B cell (primary cell): ENCODE measurements around the gene SLC44A4. TPM values are rescaled to one million over a fixed set of nuclear protein-coding genes. Genes with fewer than 3 reads are reported as not detected.
"Not testable (repeated sequence)": the region's sequence is repeated elsewhere in the genome, so short reads cannot be mapped to it uniquely, and the experiment has no call there.

Experiments
- ATAC-seq: fragments of 200-7000 bp; cut with Tn5 transposase; one replicate; pipeline ENCODE4 v1.10.0; 2021; ENCODE audit warnings: low read depth, mild to moderate bottlenecking, moderate number of reproducible peaks, moderate library complexity
- CTCF ChIA-PET: fragments of 350-600 bp; sonication (Branson Sonifier 250); formaldehyde crosslinking; loops from one replicate; lab custom pipeline; 2021; ENCODE audit warnings: antibody characterized with exemption, inconsistent platforms; lab: Charles Lee
- POLR2A ChIA-PET: fragments of 350-600 bp; sonication (Branson Sonifier 250); formaldehyde crosslinking; loops from one replicate; lab custom pipeline; 2021; ENCODE audit warnings: antibody characterized with exemption; lab: Charles Lee
- DNase-seq: peaks from one replicate; pipeline ENCODE4 v3.0.0; 2013
- H2AFZ ChIP-seq: 2 replicates; pipeline ENCODE4 v1.6.1; 2012; ENCODE audit warnings: mild to moderate bottlenecking, low read depth, low read length; ENCODE audit not compliant: insufficient read depth, poor library complexity, severe bottlenecking
- H3K27ac ChIP-seq, 2 donors: 1 replicate in 1 of 2; 2 replicates in 1 of 2; pipeline ENCODE4 v1.5.1; 2012 to 2013; ENCODE audit warnings: low read length in 2 of 2, mild to moderate bottlenecking in 2 of 2, moderate library complexity in 1 of 2
- H3K27me3 ChIP-seq, 4 experiments: fragments of 200-600 bp in 1 of 4; sonication (generic) in 1 of 4; replicated peaks in 1 of 4; 1 replicate in 2 of 4; 2 replicates in 2 of 4; pipeline versions ENCODE4 v1.6.1 to v1.7.0; 2013 to 2016; ENCODE audit warnings: low read length in 3 of 4, mild to moderate bottlenecking in 2 of 4, mixed read lengths in 1 of 4, moderate library complexity in 1 of 4; ENCODE audit not compliant: insufficient read depth in 4 of 4, control insufficient read depth in 3 of 4; ENCODE audit errors: control extremely low read depth in 1 of 4
- H3K36me3 ChIP-seq, 2 experiments: replicated peaks in 1 of 2; 1 replicate in 1 of 2; 2 replicates in 1 of 2; pipeline versions ENCODE4 v1.6.1 to v1.7.1; 2013; ENCODE audit warnings: low read length in 1 of 2; ENCODE audit not compliant: insufficient read depth in 2 of 2, control insufficient read depth in 1 of 2; ENCODE audit errors: control extremely low read depth in 1 of 2, extremely low read depth in 1 of 2
- H3K4me1 ChIP-seq, 2 donors: fragments of 200-600 bp in 1 of 2; sonication (generic) in 1 of 2; 1 replicate in 1 of 2; 2 replicates in 1 of 2; pipeline versions ENCODE4 v1.5.1 to v1.6.1; 2013 to 2017; ENCODE audit warnings: low read length in 2 of 2; ENCODE audit not compliant: control insufficient read depth in 2 of 2, insufficient read depth in 2 of 2
- H3K4me2 ChIP-seq: replicated peaks from 2 replicates; pipeline ENCODE3; 2012; ENCODE audit warnings: mild to moderate bottlenecking, low read depth, low read length; ENCODE audit not compliant: poor library complexity, severe bottlenecking
- H3K4me3 ChIP-seq, 5 experiments: fragments of 200-600 bp in 1 of 5; sonication (generic) in 1 of 5; 1 replicate in 3 of 5; 2 replicates in 2 of 5; pipeline versions ENCODE4 v1.5.1 to v1.7.0; 2011 to 2016; ENCODE audit warnings: low read length in 4 of 5, mild to moderate bottlenecking in 4 of 5, low read depth in 2 of 5, control low read depth in 1 of 5, moderate library complexity in 1 of 5; ENCODE audit not compliant: insufficient read depth in 1 of 5; ENCODE audit errors: control extremely low read depth in 1 of 5, extremely low read depth in 1 of 5
- H3K79me2 ChIP-seq: fragments of 200-600 bp; sonication (generic); one replicate; pipeline ENCODE4 v1.6.0; 2016; ENCODE audit warnings: low read length; ENCODE audit not compliant: control insufficient read depth, insufficient read depth
- H3K9ac ChIP-seq: fragments of 200-600 bp; sonication (generic); 2 replicates; pipeline ENCODE4 v1.6.1; 2017; ENCODE audit warnings: mild to moderate bottlenecking, low read length, moderate library complexity
- H3K9me3 ChIP-seq, 3 donors: one replicate each; pipeline versions ENCODE4 v1.6.1 to v1.7.1; 2013; ENCODE audit warnings: low read length in 2 of 3; ENCODE audit not compliant: control insufficient read depth in 2 of 3, insufficient read depth in 1 of 3; ENCODE audit errors: control extremely low read depth in 1 of 3
- H4K20me1 ChIP-seq: 2 replicates; pipeline ENCODE4 v1.6.0; 2012; ENCODE audit warnings: mild to moderate bottlenecking, low read length; ENCODE audit not compliant: insufficient read depth, control insufficient read depth, poor library complexity, severe bottlenecking
- H3K27ac Mint-ChIP-seq: one replicate; pipeline ENCODE4 v1.8.0; 2021; ENCODE audit warnings: mixed read lengths
- H3K27me3 Mint-ChIP-seq: one replicate; pipeline ENCODE4 v1.8.0; 2021; ENCODE audit warnings: mixed read lengths
- H3K4me1 Mint-ChIP-seq: one replicate; pipeline ENCODE4 v1.8.0; 2021; ENCODE audit warnings: mixed read lengths
- H3K4me3 Mint-ChIP-seq: one replicate; pipeline ENCODE4 v1.8.0; 2021; ENCODE audit warnings: mixed read lengths
- H3K9me3 Mint-ChIP-seq: one replicate; pipeline ENCODE4 v1.8.0; 2022; ENCODE audit warnings: mixed read lengths; ENCODE audit not compliant: insufficient read depth
- CTCF ChIP-seq: fragments of 200-600 bp; IDR thresholded peaks from one replicate; pipeline ENCODE4 v1.8.0; 2022; ENCODE audit warnings: antibody characterized with exemption, mild to moderate bottlenecking
- EZH2 ChIP-seq: IDR thresholded peaks from 2 replicates; pipeline ENCODE4 v1.6.1; 2012; ENCODE audit warnings: borderline replicate concordance, low read depth, mild to moderate bottlenecking, moderate library complexity, low read length; ENCODE audit not compliant: insufficient read depth, poor library complexity, severe bottlenecking
- WGBS: methylation state at CpG from one replicate; pipeline ENCODE4 v1.1.5; 2013; ENCODE audit warnings: missing lambda C conversion rate; ENCODE audit not compliant: insufficient coverage; 5-methylcytosine and 5-hydroxymethylcytosine counted together
- intact Hi-C: fragments of 100-400 bp; cut with micrococcal nuclease; formaldehyde crosslinking; loops from one replicate; pipeline ENCODE4 v1.10.0; 2022
- polyA plus RNA-seq: library from polyadenylated mRNA; depleted of rRNA; stranded (reverse); fragments of >200 nt; gene quantifications from 2 replicates; pipeline ENCODE4 v1.2.3, GENCODE V29; 2012
- total RNA-seq, 2 donors: library from RNA; stranded (reverse); fragments of 120-200 nt in 1 of 2; gene quantifications; 1 replicate in 1 of 2; 2 replicates in 1 of 2; pipeline versions ENCODE4 v1.2.3 to v1.2.4, GENCODE V29; 2013 to 2022

SLC44A4 gene
- total and polyA plus RNA-seq, 2 donors (not counting 1 experiment from before 2014, with no cell fraction given) = not detected

- H3K9ac ChIP-seq, H2AFZ ChIP-seq, H3K9me3 ChIP-seq, H3K4me3 ChIP-seq, intact Hi-C loops, H3K9me3 Mint-ChIP-seq, H3K27ac Mint-ChIP-seq, DNase-seq, H3K79me2 ChIP-seq, H3K4me2 ChIP-seq, H3K27me3 Mint-ChIP-seq, ATAC-seq, H4K20me1 ChIP-seq, H3K27me3 ChIP-seq, H3K4me3 Mint-ChIP-seq, H3K27ac ChIP-seq, H3K36me3 ChIP-seq: not testable (repeated sequence)
- ChIA-PET POLR2A (interaction anchor here (0.7 kb wide), 1 partner anchor 276 kb away, joined by 3 read pairs; the partner anchor contains the start of gene NFKBIL1), CTCF (interaction anchor here (1.4 kb wide), 1 partner anchor 94 kb away, joined by 4 read pairs; no protein-coding TSS in a partner anchor)
- 45% methylated on average over 4 of the region's 9 CpGs for WGBS
- peaks cover 31% of the 10 kb centered on the region for H3K4me1 Mint-ChIP-seq
- peaks cover 22 to 35% of the 10 kb centered on the region in 2 donors for H3K4me1 ChIP-seq
These were observed 55.1 kb downstream of the SLC44A4 start for GRCh38 chr6:31823592-31824196.

- no peaks in the 10 kb centered on the region for H3K79me2 ChIP-seq
- H3K4me1 ChIP-seq = peaks cover 30 to 46% of the 10 kb centered on the region in 2 donors
- Mint-ChIP-seq H3K4me1 (peaks cover 35% of the 10 kb centered on the region), H3K4me3 (peak overlapping the region; percentile 89), H3K9me3 (no peaks in the 10 kb centered on the region), H3K27me3 (no peaks in the 10 kb centered on the region), H3K27ac (peak overlapping the region; percentile 98)
- no peaks in the 10 kb centered on the region for H3K36me3 ChIP-seq
- H3K4me3 ChIP-seq = peak overlapping the region in 4 of 5 experiments; percentile 59 to 79 (median 72)
- no peaks in the 10 kb centered on the region for H3K9me3 ChIP-seq
- peak overlapping the region; percentile 77 to 78 for H3K27ac ChIP-seq
- no peak for TF ChIP-seq CTCF
- no peak for TF ChIP-seq EZH2
- H4K20me1 ChIP-seq = no peaks in the 10 kb centered on the region
- peak overlapping the region; percentile 75 for H3K9ac ChIP-seq
- intact Hi-C loops = no loop called here
- no peaks in the 10 kb centered on the region for H3K27me3 ChIP-seq
- H3K4me2 ChIP-seq = peak overlapping the region; percentile 83
- WGBS = 3% methylated on average over 15 of the region's 25 CpGs
- CTCF ChIA-PET = interaction anchor here (0.7 kb wide), 1 partner anchor 8 kb away, joined by 3 read pairs; no protein-coding TSS in a partner anchor
- POLR2A ChIA-PET = interaction anchor here (0.6 to 1.2 kb wide), 6 partner anchors 15 to 170 kb away, joined by 3 to 8 read pairs (median 5); partner anchors contain the start of genes BAG6, LSM2 and VARS1
- ATAC-seq (peak; percentile 46), DNase-seq (peak; percentile 74)
- peak overlapping the region; percentile 84 for H2AFZ ChIP-seq
These were observed 56.6 kb downstream of the SLC44A4 start for GRCh38 chr6:31822036-31822821.
